ENCODE data around the gene IFNA7. TPM values are rescaled to one million over a fixed set of nuclear protein-coding genes. Genes with fewer than 3 reads are reported as not detected.
"Not testable (repeated sequence)": the region's sequence is repeated elsewhere in the genome, so short reads cannot be mapped to it uniquely, and the experiment has no call there.

The IFNA7 gene
- total RNA-seq, 3 donors from 2014 or later: not detected

GRCh38 chr9:21172156-21172555 is 29.8 kb downstream of the IFNA7 start:
- ATAC-seq (no peak), DNase-seq (no peak)
- Histone ChIP-seq H3K9me3 (no peaks in the 10 kb centered on the region), H3K36me3 (ENCODE audit: low read depth) (no peaks in the 10 kb centered on the region), H3K4me1 (ENCODE audit: low read depth) (no peaks in the 10 kb centered on the region), H3K4me3 (no peak overlapping the region)
- intact Hi-C loops (cut with DNase I, micrococcal nuclease): no loop called here
- no peak for TF ChIP-seq CTCF (IDR thresholded peaks at IDR 0.05)

GRCh38 chr9:21171351-21171750 is 30.7 kb downstream of the IFNA7 start:
- no peak for TF ChIP-seq CTCF (IDR thresholded peaks at IDR 0.05)

GRCh38 chr9:21166560-21166959 is 35.4 kb downstream of the IFNA7 start, which contains the start of gene IFNA21:
Gene IFNA21, minus strand, starts transcription at chr9:21166660. Its CDS starts 48 bp downstream, at chr9:21166612.
- intact Hi-C loops (cut with DNase I, micrococcal nuclease); H3K9me3 ChIP-seq; H3K4me1 ChIP-seq (ENCODE audit: low read depth); H3K4me3 ChIP-seq; H3K36me3 ChIP-seq (ENCODE audit: low read depth); ATAC-seq; DNase-seq: not testable (repeated sequence)

More at GRCh38 chr9:21171351-21171750, 30.7 kb downstream of the IFNA7 start:
- Histone ChIP-seq H3K4me3 (no peak overlapping the region), H3K4me1 (ENCODE audit: low read depth) (no peaks in the 10 kb centered on the region), H3K36me3 (ENCODE audit: low read depth) (no peaks in the 10 kb centered on the region), H3K9me3 (no peaks in the 10 kb centered on the region)
- intact Hi-C loops (cut with DNase I, micrococcal nuclease): no loop called here
- ATAC-seq (no peak), DNase-seq (no peak)

- Histone ChIP-seq H3K4me3 (no peak overlapping the region), H3K36me3 (ENCODE audit: low read depth) (no peaks in the 10 kb centered on the region), H3K9me3 (no peaks in the 10 kb centered on the region), H3K4me1 (ENCODE audit: low read depth) (no peaks in the 10 kb centered on the region)
- DNase-seq (no peak), ATAC-seq (no peak)
- intact Hi-C loops (cut with DNase I, micrococcal nuclease): no loop called here
- TF ChIP-seq CTCF (IDR thresholded peaks at IDR 0.05): no peak
Measured at GRCh38 chr9:21165516-21165915, 36.5 kb downstream of the IFNA7 start.

- Histone ChIP-seq H3K4me3 (no peak overlapping the region), H3K9me3 (no peaks in the 10 kb centered on the region), H3K36me3 (ENCODE audit: low read depth) (no peaks in the 10 kb centered on the region), H3K4me1 (ENCODE audit: low read depth) (no peaks in the 10 kb centered on the region)
- peak; percentile 34 for ATAC-seq
- intact Hi-C loops (cut with DNase I, micrococcal nuclease): no loop called here
- no peak for TF ChIP-seq CTCF (IDR thresholded peaks at IDR 0.05)
- peak in 1 of 3 donors; percentile 33 for DNase-seq
Measured at GRCh38 chr9:21160178-21160577, 41.8 kb downstream of the IFNA7 start.

GRCh38 chr9:21155501-21155900 is 46.5 kb downstream of the IFNA7 start:
- intact Hi-C loops (cut with DNase I, micrococcal nuclease): no loop called here
- no peaks in the 10 kb centered on the region for H3K36me3 ChIP-seq (ENCODE audit: low read depth)
- DNase-seq (no peak), ATAC-seq (no peak)
- no peak for TF ChIP-seq CTCF (IDR thresholded peaks at IDR 0.05)
- no peaks in the 10 kb centered on the region for H3K9me3 ChIP-seq
- no peak overlapping the region for H3K4me3 ChIP-seq
- no peaks in the 10 kb centered on the region for H3K4me1 ChIP-seq (ENCODE audit: low read depth)

Measured in mucosa of descending colon (tissue), 3 donors.